ENCODE results near the gene HINT2. TPM values are rescaled to one million over a fixed set of nuclear protein-coding genes. Genes with fewer than 3 reads are reported as not detected.

HINT2 gene
- total RNA-seq, 4 donors from 2014 or later = 11.4 to 58.2 (median 50.6) TPM

DNA sequence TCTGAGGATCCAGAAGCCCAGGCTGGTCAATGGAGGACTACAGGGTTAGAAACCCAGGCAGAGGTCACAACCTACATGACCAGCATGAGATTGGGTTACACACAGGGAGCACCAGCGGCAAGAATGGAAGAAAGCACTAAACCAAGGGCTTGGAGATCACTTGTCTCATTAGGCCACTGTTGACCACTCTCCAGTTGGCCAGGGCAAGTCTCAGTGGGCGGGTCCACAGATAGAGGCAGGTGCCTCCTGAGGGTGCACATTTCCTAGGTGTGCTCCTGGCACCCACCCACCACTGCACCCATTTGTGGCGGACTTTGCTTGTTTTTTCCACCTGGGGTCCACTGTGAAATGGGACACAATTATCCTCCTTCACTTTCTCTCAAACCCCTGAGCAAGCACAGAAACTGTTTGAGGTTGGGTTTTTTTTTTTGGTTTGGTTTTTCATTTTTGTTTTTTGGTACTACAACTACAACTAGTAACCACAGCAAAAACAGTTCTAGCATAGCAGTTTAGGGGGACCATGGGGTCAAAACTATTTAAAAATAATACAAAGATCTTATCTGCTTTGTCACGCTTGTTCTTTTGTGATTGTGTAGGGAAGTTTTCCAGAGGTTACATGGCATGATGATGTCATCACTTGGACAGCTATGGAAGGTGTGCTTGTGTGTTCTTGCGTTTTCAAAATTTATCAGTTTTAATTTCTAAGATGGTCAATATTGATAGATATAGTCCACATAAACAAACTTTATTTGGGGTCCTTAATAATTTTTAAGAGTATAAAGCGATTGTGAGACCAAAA is 17.3 kb downstream of the HINT2 start:
- 85 to 91% methylated on average over 6 of the region's 6 CpGs for WGBS, 2 donors
- intact Hi-C loops (cut with DNase I) = no loop called here
- Histone ChIP-seq H3K27me3 (no peaks in the 10 kb centered on the region), H3K27ac (no peak overlapping the region), H3K36me3 (peaks cover 0 to 1% of the 10 kb centered on the region in 2 donors), H3K4me1 (no peaks in the 10 kb centered on the region), H3K4me3 (replicated peaks in 1 of 3) (no peak overlapping the region), H3K9me3 (no peaks in the 10 kb centered on the region)
- TF ChIP-seq POLR2A (IDR thresholded peaks at IDR 0.05) = no peak
- TF ChIP-seq, protein P1, sequence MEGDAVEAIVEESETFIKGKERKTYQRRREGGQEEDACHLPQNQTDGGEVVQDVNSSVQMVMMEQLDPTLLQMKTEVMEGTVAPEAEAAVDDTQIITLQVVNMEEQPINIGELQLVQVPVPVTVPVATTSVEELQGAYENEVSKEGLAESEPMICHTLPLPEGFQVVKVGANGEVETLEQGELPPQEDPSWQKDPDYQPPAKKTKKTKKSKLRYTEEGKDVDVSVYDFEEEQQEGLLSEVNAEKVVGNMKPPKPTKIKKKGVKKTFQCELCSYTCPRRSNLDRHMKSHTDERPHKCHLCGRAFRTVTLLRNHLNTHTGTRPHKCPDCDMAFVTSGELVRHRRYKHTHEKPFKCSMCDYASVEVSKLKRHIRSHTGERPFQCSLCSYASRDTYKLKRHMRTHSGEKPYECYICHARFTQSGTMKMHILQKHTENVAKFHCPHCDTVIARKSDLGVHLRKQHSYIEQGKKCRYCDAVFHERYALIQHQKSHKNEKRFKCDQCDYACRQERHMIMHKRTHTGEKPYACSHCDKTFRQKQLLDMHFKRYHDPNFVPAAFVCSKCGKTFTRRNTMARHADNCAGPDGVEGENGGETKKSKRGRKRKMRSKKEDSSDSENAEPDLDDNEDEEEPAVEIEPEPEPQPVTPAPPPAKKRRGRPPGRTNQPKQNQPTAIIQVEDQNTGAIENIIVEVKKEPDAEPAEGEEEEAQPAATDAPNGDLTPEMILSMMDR (IDR thresholded peaks at IDR 0.05) = no peak
- no peak for DNase-seq

GRCh38 chr9:35795695-35796094 is 19.1 kb downstream of the HINT2 start:
- intact Hi-C loops (cut with DNase I) = no loop called here
- Histone ChIP-seq H3K4me3 (replicated peaks in 1 of 3) (no peak overlapping the region), H3K9me3 (no peaks in the 10 kb centered on the region), H3K27ac (no peak overlapping the region), H3K4me1 (peaks cover 5 to 6% of the 10 kb centered on the region in 2 donors), H3K36me3 (no peaks in the 10 kb centered on the region), H3K27me3 (no peaks in the 10 kb centered on the region)
- TF ChIP-seq, protein P1 (IDR thresholded peaks at IDR 0.05) = no peak
- TF ChIP-seq POLR2A (IDR thresholded peaks at IDR 0.05) = no peak
- no peak for DNase-seq

DNA sequence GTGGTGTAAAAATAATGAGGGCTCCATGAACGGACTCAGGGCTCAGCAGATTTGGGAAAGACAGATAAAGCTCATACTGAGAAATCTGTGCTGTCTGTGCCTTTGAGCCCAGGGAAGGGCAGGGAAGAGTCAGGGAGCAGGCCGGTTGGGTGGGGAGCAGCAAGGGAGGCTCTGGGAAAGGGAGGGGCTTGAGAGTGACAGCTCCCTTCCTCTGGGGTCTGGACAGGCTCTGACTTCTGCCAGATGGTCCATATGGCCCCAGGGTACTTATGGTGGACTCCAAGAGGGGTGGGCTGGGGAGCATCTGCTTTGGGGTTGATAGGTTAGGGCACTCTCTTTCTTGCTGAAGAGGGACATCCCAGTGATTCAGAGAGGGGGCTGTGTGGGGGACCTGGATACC is 21.4 kb downstream of the HINT2 start:
- no peak overlapping the region for H3K27ac ChIP-seq
- TF ChIP-seq, protein P1 (IDR thresholded peaks at IDR 0.05) = no peak
- no peak for TF ChIP-seq POLR2A (IDR thresholded peaks at IDR 0.05)
- no peaks in the 10 kb centered on the region for H3K36me3 ChIP-seq
- 87 to 96% methylated on average over 2 of the region's 2 CpGs for WGBS, 2 donors
- peaks cover 8 to 13% of the 10 kb centered on the region in 2 donors for H3K4me1 ChIP-seq
- no peaks in the 10 kb centered on the region for H3K9me3 ChIP-seq
- intact Hi-C loops (cut with DNase I) = loop anchor here (5.0 kb wide), 1 partner anchor 34 kb away; the partner anchor contains the start of genes FAM221B and TMEM8B
- H3K4me3 ChIP-seq (replicated peaks in 1 of 3) = no peak overlapping the region
- no peak for DNase-seq
- H3K27me3 ChIP-seq = no peaks in the 10 kb centered on the region

DNA sequence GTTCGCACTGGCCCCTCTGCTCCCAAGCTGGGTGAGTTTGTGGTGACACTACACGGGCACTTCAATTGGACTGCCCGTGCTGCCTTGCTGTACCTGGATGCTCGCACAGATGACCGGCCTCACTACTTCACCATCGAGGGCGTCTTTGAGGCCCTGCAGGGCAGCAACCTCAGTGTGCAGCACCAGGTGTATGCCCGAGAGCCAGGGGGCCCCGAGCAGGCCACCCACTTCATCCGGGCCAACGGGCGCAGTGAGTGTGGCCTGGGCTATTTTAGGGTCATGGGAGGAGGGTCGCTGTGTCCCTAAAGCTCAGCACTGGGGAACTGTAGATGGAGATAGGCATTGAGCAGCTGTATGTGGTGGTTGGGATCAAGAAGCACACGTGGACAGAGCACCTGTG is 22.0 kb downstream of the HINT2 start:
- 93% methylated on average over 12 to 13 of the region's 14 CpGs for WGBS, 2 donors
- intact Hi-C loops (cut with DNase I) = loop anchor here (5.0 kb wide), 1 partner anchor 34 kb away; the partner anchor contains the start of genes FAM221B and TMEM8B
- Histone ChIP-seq H3K9me3 (no peaks in the 10 kb centered on the region), H3K4me3 (replicated peaks in 1 of 3) (no peak overlapping the region), H3K27ac (no peak overlapping the region), H3K27me3 (no peaks in the 10 kb centered on the region), H3K36me3 (no peaks in the 10 kb centered on the region), H3K4me1 (peaks cover 8 to 13% of the 10 kb centered on the region in 2 donors)
- no peak for DNase-seq
- TF ChIP-seq, protein P1 (IDR thresholded peaks at IDR 0.05) = no peak
- TF ChIP-seq POLR2A (IDR thresholded peaks at IDR 0.05) = no peak
